Measurements from ENCODE around the gene LDLRAD2. TPM values are rescaled to one million over a fixed set of nuclear protein-coding genes. Genes with fewer than 3 reads are reported as not detected.

LDLRAD2 gene
- total and polyA plus RNA-seq, 4 donors, result 0.12 to 2.7 (median 0.23) TPM; not detected in 1

DNA sequence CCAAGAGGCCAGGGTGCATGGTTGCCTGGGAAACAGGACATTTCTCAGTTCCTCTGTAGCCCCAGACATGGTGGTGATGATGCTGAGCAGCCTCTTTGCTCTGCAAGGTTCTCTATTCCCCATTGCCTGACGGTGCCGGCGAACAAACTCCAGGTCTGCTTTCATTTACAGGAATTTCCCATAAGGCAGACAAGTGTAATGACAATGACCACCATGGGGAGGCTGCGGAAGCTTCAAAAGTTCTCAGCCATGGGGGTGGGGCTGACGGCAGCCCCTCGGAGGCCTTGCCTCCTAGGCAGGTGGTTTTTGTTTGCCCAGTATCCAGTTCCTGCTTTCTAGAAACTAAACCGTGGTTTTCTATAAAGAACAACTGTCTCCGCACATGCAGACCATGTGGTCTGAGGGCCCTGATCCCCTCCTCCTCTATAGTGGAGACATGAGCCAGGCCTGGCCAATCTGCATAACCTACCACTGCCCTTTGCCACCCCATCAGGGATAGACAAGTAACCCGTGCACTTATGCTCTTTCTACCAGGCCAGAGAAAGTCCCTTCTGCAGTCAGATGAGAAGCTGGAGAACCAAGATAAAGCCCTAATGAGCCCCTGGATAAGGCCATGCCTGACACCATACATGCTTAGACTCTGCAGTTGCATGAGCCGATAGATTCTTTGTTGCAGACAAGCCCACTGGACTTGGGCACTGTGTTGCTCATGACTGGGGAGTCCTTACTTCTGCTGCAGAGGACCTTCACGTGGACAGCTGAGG, 54.1 kb downstream of the LDLRAD2 start:
- no peak for TF ChIP-seq RXRA (IDR thresholded peaks at IDR 0.05)
- TF ChIP-seq, protein P1, sequence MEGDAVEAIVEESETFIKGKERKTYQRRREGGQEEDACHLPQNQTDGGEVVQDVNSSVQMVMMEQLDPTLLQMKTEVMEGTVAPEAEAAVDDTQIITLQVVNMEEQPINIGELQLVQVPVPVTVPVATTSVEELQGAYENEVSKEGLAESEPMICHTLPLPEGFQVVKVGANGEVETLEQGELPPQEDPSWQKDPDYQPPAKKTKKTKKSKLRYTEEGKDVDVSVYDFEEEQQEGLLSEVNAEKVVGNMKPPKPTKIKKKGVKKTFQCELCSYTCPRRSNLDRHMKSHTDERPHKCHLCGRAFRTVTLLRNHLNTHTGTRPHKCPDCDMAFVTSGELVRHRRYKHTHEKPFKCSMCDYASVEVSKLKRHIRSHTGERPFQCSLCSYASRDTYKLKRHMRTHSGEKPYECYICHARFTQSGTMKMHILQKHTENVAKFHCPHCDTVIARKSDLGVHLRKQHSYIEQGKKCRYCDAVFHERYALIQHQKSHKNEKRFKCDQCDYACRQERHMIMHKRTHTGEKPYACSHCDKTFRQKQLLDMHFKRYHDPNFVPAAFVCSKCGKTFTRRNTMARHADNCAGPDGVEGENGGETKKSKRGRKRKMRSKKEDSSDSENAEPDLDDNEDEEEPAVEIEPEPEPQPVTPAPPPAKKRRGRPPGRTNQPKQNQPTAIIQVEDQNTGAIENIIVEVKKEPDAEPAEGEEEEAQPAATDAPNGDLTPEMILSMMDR (IDR thresholded peaks at IDR 0.05; ENCODE audit: low read depth, low read length, missing input control), result no peak
- no peak for TF ChIP-seq REST (IDR thresholded peaks at IDR 0.05)
- TF ChIP-seq RAD21 (IDR thresholded peaks at IDR 0.05), result no peak
- TF ChIP-seq ATF3 (IDR thresholded peaks at IDR 0.05), result no peak
- no peak for TF ChIP-seq SP1 (IDR thresholded peaks at IDR 0.05)
- TF ChIP-seq HNF4G (IDR thresholded peaks at IDR 0.05), result no peak
- no peak for TF ChIP-seq GABPA (IDR thresholded peaks at IDR 0.05 in 1 of 2, conservative IDR thresholded peaks at IDR 0.05 in 1 of 2)
- no peak for DNase-seq (ENCODE audit: low spot score)
- no peaks in the 10 kb centered on the region for H3K9me3 ChIP-seq (ENCODE audit: control insufficient read depth in 4 of 4, low read length in 3 of 4)
- H3K36me3 ChIP-seq (ENCODE audit: control insufficient read depth in 4 of 4, insufficient read depth in 3 of 4, low read depth in 1 of 4, low read length in 3 of 4), result peaks cover 0 to 4% (median 1%) of the 10 kb centered on the region in 4 donors
- no peaks in the 10 kb centered on the region for H3K27me3 ChIP-seq (ENCODE audit: control insufficient read depth in 4 of 4, insufficient read depth in 4 of 4, low read length in 3 of 4)
- H3K4me1 ChIP-seq (ENCODE audit: control insufficient read depth in 4 of 4, insufficient read depth in 4 of 4, low read length in 3 of 4), result no peaks in the 10 kb centered on the region
- H3K9ac ChIP-seq (ENCODE audit: low read depth in 1 of 2, low read length in 2 of 2), result no peak overlapping the region
- H3K4me3 ChIP-seq (ENCODE audit: low read depth in 1 of 3, low read length in 3 of 3), result no peak overlapping the region
- no peak overlapping the region for H3K27ac ChIP-seq (ENCODE audit: low read depth in 1 of 2, low read length in 2 of 2)
- WGBS, result 80% methylated on average over 11 of the region's 11 CpGs

DNA sequence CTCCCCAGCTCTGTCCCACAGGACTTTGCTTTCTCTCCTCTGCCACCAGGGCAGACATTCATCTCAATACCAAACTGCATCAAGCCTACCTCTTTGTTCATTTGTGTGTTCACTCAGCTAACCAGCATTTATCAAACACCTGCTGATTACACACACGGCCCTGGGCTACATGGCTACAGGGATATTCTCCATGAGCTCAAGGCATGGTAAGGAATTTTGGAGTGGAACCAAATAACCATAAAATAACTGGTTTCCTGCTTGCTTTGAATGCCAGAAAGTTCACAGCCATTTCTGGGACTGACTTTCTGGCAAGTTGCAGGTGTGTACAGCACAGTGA, 54.6 kb downstream of the LDLRAD2 start:
- WGBS, result 65% methylated on average over 1 of the region's 1 CpG
- no peaks in the 10 kb centered on the region for H3K27me3 ChIP-seq (ENCODE audit: control insufficient read depth in 4 of 4, insufficient read depth in 4 of 4, low read length in 3 of 4)
- H3K36me3 ChIP-seq (ENCODE audit: control insufficient read depth in 4 of 4, insufficient read depth in 3 of 4, low read depth in 1 of 4, low read length in 3 of 4), result peaks cover 0 to 2% (median under 1%) of the 10 kb centered on the region in 4 donors
- no peak overlapping the region for H3K27ac ChIP-seq (ENCODE audit: low read depth in 1 of 2, low read length in 2 of 2)
- no peak for TF ChIP-seq FOXA2 (IDR thresholded peaks at IDR 0.05)
- TF ChIP-seq RXRA (IDR thresholded peaks at IDR 0.05), result no peak
- no peak overlapping the region for H3K9ac ChIP-seq (ENCODE audit: low read depth in 1 of 2, low read length in 2 of 2)
- H3K4me3 ChIP-seq (ENCODE audit: low read depth in 1 of 3, low read length in 3 of 3), result no peak overlapping the region
- no peaks in the 10 kb centered on the region for H3K4me1 ChIP-seq (ENCODE audit: control insufficient read depth in 4 of 4, insufficient read depth in 4 of 4, low read length in 3 of 4)
- no peak for DNase-seq (ENCODE audit: low spot score)
- H3K9me3 ChIP-seq (ENCODE audit: control insufficient read depth in 4 of 4, low read length in 3 of 4), result no peaks in the 10 kb centered on the region

- no peak overlapping the region for H3K27ac ChIP-seq (ENCODE audit: low read depth in 1 of 2, low read length in 2 of 2)
- WGBS, result 87% methylated on average over 5 of the region's 5 CpGs
- no peaks in the 10 kb centered on the region for H3K27me3 ChIP-seq (ENCODE audit: control insufficient read depth in 4 of 4, insufficient read depth in 4 of 4, low read length in 3 of 4)
- H3K36me3 ChIP-seq (ENCODE audit: control insufficient read depth in 4 of 4, insufficient read depth in 3 of 4, low read depth in 1 of 4, low read length in 3 of 4), result peaks cover 0 to 2% (median 0%) of the 10 kb centered on the region in 4 donors
- TF ChIP-seq GABPA (IDR thresholded peaks at IDR 0.05 in 1 of 2, conservative IDR thresholded peaks at IDR 0.05 in 1 of 2), result no peak
- no peak for TF ChIP-seq JUND (IDR thresholded peaks at IDR 0.05)
- TF ChIP-seq TAF1 (conservative IDR thresholded peaks at IDR 0.05), result no peak
- TF ChIP-seq RAD21 (IDR thresholded peaks at IDR 0.05), result no peak
- DNase-seq (ENCODE audit: low spot score), result no peak
- no peaks in the 10 kb centered on the region for H3K4me1 ChIP-seq (ENCODE audit: control insufficient read depth in 4 of 4, insufficient read depth in 4 of 4, low read length in 3 of 4)
- H3K9me3 ChIP-seq (ENCODE audit: control insufficient read depth in 4 of 4, low read length in 3 of 4), result no peaks in the 10 kb centered on the region
- no peak overlapping the region for H3K9ac ChIP-seq (ENCODE audit: low read depth in 1 of 2, low read length in 2 of 2)
- no peak overlapping the region for H3K4me3 ChIP-seq (ENCODE audit: low read depth in 1 of 3, low read length in 3 of 3)
These were observed 55.5 kb downstream of the LDLRAD2 start for GRCh38 chr1:21867451-21867996.
